Measurements from ENCODE around the gene CYP2F1.

CYP2F1 gene

DNA sequence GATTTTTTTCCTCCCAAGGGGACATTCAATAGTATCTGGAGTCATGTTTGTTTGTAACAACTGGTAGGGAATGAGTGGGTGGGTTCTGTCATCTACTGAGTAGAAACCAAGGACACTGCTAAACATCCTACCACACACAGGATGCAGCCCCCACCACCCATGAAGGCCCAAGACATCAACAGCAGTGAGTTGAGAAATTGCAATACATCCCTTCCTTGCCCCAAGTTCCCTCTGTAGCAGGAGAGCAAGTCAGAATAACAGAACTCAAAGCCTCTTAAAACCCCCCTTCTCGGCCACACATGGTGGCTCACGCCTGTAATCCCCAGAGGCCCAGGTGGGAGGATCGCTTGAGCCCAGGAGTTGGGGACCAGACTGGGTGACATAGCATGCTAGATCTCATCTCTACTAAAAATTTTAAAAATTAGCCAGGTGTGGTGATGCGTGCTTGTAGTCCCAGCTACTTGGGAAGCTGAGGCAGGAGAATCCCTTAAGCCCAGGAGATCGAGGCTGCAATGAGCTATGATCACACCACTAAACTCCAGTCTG lies 2.4 kb upstream of the CYP2F1 start:
- no peak for ATAC-seq
- TF ChIP-seq ZNF70 (CRISPR knock-in tag; IDR thresholded peaks at IDR 0.05) (no peak), ISL1 (CRISPR knock-in tag; IDR thresholded peaks at IDR 0.05) (no peak), SNAI2 (CRISPR knock-in tag; IDR thresholded peaks at IDR 0.05) (no peak), RARB (CRISPR knock-in tag; IDR thresholded peaks at IDR 0.05) (no peak), ZNF8 (CRISPR knock-in tag; IDR thresholded peaks at IDR 0.05) (no peak), ARNTL (CRISPR knock-in tag; IDR thresholded peaks at IDR 0.05; ENCODE audit: borderline replicate concordance, low read depth) (no peak), GLIS3 (CRISPR knock-in tag; IDR thresholded peaks at IDR 0.05) (no peak), ESRRG (CRISPR knock-in tag; IDR thresholded peaks at IDR 0.05) (no peak), ZNF565 (CRISPR knock-in tag; conservative IDR thresholded peaks at IDR 0.05; ENCODE audit: low read depth) (no peak), BACH2 (CRISPR knock-in tag; IDR thresholded peaks at IDR 0.05; ENCODE audit: borderline replicate concordance) (no peak), TOX (CRISPR knock-in tag; IDR thresholded peaks at IDR 0.05; ENCODE audit: borderline replicate concordance) (no peak)
- TF ChIP-seq, protein P1, sequence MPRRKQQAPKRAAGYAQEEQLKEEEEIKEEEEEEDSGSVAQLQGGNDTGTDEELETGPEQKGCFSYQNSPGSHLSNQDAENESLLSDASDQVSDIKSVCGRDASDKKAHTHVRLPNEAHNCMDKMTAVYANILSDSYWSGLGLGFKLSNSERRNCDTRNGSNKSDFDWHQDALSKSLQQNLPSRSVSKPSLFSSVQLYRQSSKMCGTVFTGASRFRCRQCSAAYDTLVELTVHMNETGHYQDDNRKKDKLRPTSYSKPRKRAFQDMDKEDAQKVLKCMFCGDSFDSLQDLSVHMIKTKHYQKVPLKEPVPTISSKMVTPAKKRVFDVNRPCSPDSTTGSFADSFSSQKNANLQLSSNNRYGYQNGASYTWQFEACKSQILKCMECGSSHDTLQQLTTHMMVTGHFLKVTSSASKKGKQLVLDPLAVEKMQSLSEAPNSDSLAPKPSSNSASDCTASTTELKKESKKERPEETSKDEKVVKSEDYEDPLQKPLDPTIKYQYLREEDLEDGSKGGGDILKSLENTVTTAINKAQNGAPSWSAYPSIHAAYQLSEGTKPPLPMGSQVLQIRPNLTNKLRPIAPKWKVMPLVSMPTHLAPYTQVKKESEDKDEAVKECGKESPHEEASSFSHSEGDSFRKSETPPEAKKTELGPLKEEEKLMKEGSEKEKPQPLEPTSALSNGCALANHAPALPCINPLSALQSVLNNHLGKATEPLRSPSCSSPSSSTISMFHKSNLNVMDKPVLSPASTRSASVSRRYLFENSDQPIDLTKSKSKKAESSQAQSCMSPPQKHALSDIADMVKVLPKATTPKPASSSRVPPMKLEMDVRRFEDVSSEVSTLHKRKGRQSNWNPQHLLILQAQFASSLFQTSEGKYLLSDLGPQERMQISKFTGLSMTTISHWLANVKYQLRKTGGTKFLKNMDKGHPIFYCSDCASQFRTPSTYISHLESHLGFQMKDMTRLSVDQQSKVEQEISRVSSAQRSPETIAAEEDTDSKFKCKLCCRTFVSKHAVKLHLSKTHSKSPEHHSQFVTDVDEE (CRISPR knock-in tag; IDR thresholded peaks at IDR 0.05): no peak
- TF ChIP-seq, protein P2, sequence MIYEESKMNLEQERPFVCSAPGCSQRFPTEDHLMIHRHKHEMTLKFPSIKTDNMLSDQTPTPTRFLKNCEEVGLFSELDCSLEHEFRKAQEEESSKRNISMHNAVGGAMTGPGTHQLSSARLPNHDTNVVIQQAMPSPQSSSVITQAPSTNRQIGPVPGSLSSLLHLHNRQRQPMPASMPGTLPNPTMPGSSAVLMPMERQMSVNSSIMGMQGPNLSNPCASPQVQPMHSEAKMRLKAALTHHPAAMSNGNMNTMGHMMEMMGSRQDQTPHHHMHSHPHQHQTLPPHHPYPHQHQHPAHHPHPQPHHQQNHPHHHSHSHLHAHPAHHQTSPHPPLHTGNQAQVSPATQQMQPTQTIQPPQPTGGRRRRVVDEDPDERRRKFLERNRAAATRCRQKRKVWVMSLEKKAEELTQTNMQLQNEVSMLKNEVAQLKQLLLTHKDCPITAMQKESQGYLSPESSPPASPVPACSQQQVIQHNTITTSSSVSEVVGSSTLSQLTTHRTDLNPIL (CRISPR knock-in tag; IDR thresholded peaks at IDR 0.05; ENCODE audit: low read depth): no peak
- TF ChIP-seq, protein P3, sequence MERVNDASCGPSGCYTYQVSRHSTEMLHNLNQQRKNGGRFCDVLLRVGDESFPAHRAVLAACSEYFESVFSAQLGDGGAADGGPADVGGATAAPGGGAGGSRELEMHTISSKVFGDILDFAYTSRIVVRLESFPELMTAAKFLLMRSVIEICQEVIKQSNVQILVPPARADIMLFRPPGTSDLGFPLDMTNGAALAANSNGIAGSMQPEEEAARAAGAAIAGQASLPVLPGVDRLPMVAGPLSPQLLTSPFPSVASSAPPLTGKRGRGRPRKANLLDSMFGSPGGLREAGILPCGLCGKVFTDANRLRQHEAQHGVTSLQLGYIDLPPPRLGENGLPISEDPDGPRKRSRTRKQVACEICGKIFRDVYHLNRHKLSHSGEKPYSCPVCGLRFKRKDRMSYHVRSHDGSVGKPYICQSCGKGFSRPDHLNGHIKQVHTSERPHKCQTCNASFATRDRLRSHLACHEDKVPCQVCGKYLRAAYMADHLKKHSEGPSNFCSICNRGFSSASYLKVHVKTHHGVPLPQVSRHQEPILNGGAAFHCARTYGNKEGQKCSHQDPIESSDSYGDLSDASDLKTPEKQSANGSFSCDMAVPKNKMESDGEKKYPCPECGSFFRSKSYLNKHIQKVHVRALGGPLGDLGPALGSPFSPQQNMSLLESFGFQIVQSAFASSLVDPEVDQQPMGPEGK (CRISPR knock-in tag; IDR thresholded peaks at IDR 0.05; ENCODE audit: borderline replicate concordance): no peak

DNA sequence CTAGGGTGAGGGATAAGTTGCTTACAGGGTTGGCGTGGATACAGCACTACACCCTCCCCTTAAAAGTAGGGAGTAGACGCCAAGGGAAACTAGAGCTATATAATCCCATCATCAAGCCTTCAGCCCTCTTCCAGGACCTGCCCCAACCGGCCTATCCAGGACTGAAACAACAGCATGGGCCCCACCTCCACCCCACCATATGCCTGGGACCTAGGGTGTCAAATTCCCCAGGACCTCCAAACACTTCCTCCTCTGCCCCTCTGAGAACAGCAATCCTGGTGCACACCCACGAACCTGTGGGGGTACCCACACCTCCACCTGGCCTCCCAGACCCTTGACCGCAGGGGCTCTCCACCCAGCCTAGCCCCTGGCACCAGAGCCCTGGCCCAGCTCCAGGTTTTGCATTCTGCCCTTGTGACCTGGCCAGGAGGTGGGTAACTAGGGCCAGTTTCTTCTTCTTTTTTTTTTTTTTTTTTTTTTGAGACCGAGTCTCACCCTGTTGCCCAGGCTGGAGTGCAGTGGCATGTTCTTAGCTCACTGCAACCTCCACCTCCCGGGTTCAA lies 1.4 kb upstream of the CYP2F1 start:
- TF ChIP-seq SNAI2 (CRISPR knock-in tag; IDR thresholded peaks at IDR 0.05) (no peak), CSDC2 (CRISPR knock-in tag; IDR thresholded peaks at IDR 0.05) (no peak), ZNF70 (CRISPR knock-in tag; IDR thresholded peaks at IDR 0.05) (no peak), RARB (CRISPR knock-in tag; IDR thresholded peaks at IDR 0.05) (no peak), TOX (CRISPR knock-in tag; IDR thresholded peaks at IDR 0.05; ENCODE audit: borderline replicate concordance) (no peak), OSR1 (CRISPR knock-in tag; IDR thresholded peaks at IDR 0.05) (no peak), ZC3H10 (CRISPR knock-in tag; IDR thresholded peaks at IDR 0.05) (no peak), ZNF565 (CRISPR knock-in tag; conservative IDR thresholded peaks at IDR 0.05; ENCODE audit: low read depth) (no peak), ZFP3 (CRISPR knock-in tag; IDR thresholded peaks at IDR 0.05) (no peak)
- TF ChIP-seq, protein P4, sequence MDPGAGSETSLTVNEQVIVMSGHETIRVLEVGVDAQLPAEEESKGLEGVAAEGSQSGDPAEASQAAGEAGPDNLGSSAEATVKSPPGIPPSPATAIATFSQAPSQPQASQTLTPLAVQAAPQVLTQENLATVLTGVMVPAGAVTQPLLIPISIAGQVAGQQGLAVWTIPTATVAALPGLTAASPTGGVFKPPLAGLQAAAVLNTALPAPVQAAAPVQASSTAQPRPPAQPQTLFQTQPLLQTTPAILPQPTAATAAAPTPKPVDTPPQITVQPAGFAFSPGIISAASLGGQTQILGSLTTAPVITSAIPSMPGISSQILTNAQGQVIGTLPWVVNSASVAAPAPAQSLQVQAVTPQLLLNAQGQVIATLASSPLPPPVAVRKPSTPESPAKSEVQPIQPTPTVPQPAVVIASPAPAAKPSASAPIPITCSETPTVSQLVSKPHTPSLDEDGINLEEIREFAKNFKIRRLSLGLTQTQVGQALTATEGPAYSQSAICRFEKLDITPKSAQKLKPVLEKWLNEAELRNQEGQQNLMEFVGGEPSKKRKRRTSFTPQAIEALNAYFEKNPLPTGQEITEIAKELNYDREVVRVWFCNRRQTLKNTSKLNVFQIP (CRISPR knock-in tag; IDR thresholded peaks at IDR 0.05; ENCODE audit: borderline replicate concordance, low read depth): no peak
- ATAC-seq: no peak

DNA sequence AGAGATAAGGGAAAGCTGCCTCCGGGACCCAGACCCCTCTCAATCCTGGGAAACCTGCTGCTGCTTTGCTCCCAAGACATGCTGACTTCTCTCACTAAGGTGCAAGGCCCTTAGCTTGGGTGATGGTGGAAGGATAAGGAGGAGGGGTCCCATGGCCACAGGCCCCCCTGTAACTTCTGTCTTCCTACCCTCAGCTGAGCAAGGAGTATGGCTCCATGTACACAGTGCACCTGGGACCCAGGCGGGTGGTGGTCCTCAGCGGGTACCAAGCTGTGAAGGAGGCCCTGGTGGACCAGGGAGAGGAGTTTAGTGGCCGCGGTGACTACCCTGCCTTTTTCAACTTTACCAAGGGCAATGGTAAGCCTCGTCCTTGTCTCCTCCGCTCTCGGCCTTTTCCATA lies 2.0 kb downstream of the CYP2F1 start:
- ATAC-seq: no peak
- TF ChIP-seq OSR1 (CRISPR knock-in tag; IDR thresholded peaks at IDR 0.05) (no peak), ZC3H10 (CRISPR knock-in tag; IDR thresholded peaks at IDR 0.05) (no peak), TOX (CRISPR knock-in tag; IDR thresholded peaks at IDR 0.05; ENCODE audit: borderline replicate concordance) (no peak), ESRRG (CRISPR knock-in tag; IDR thresholded peaks at IDR 0.05) (no peak), ARNTL (CRISPR knock-in tag; IDR thresholded peaks at IDR 0.05; ENCODE audit: borderline replicate concordance, low read depth) (no peak), ISL1 (CRISPR knock-in tag; IDR thresholded peaks at IDR 0.05) (no peak), RARB (CRISPR knock-in tag; IDR thresholded peaks at IDR 0.05) (no peak), SNAI2 (CRISPR knock-in tag; IDR thresholded peaks at IDR 0.05) (no peak)
- TF ChIP-seq, protein P4 (CRISPR knock-in tag; IDR thresholded peaks at IDR 0.05; ENCODE audit: borderline replicate concordance, low read depth): no peak
- TF ChIP-seq, protein P2 (CRISPR knock-in tag; IDR thresholded peaks at IDR 0.05; ENCODE audit: low read depth): no peak
- TF ChIP-seq, protein P1 (CRISPR knock-in tag; IDR thresholded peaks at IDR 0.05): no peak
- TF ChIP-seq, protein P3 (CRISPR knock-in tag; IDR thresholded peaks at IDR 0.05; ENCODE audit: borderline replicate concordance): no peak

Data from SK-N-SH treated with all-trans-retinoic acid at 6 μM for 48 hours (cell line).